Measurements from ENCODE around the gene CTRB1.

GRCh38 chr16:75224306-75225082, 5.7 kb downstream of the CTRB1 start:
- TF ChIP-seq, protein P1, sequence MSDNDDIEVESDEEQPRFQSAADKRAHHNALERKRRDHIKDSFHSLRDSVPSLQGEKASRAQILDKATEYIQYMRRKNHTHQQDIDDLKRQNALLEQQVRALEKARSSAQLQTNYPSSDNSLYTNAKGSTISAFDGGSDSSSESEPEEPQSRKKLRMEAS (IDR thresholded peaks at IDR 0.05), result no peak
- no peak for TF ChIP-seq RAD21 (IDR thresholded peaks at IDR 0.05; ENCODE audit: low read depth)
- no peak for TF ChIP-seq REST (IDR thresholded peaks at IDR 0.05; ENCODE audit: low read depth)

Data from Ishikawa (cell line).